ENCODE results near the gene EXOC6. TPM values are rescaled to one million over a fixed set of nuclear protein-coding genes. Genes with fewer than 3 reads are reported as not detected.

The EXOC6 gene
- total RNA-seq, 1 experiment from 2014 or later, result 12.9 TPM

DNA sequence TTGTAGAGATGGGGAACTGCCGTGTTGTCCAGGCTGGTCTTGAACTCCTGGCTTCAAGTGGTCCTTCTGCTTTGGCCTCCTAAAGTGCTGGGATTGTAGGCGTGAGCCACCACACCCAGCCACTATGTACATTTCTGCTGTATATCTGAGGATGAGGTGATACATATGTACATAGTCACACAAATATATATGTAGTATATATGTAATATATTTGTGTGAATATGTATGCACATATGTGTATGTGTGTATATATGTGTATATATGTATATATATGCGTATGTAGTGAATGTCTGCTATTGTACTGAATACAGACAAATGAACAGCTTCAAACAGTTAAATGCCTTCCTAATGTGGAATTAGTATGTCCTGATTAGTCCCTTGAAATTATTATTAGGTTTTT, 70.3 kb downstream of the EXOC6 start:
- Histone ChIP-seq H4K20me1 (ENCODE audit: insufficient read depth) (no peaks in the 10 kb centered on the region), H3K4me3 (replicated peaks in 1 of 2; ENCODE audit: low read depth in 1 of 2, low read length in 2 of 2) (no peak overlapping the region), H3K79me2 (ENCODE audit: insufficient read depth, low read length) (no peaks in the 10 kb centered on the region), H3K27ac (ENCODE audit: low read depth, low read length) (no peak overlapping the region), H3K36me3 (ENCODE audit: control insufficient read depth in 1 of 2, insufficient read depth in 2 of 2, low read length in 2 of 2) (no peaks in the 10 kb centered on the region), H3K27me3 (ENCODE audit: insufficient read depth, low read length) (no peaks in the 10 kb centered on the region), H3K4me2 (ENCODE audit: low read length) (no peak overlapping the region), H3K9me3 (ENCODE audit: control insufficient read depth in 1 of 2, insufficient read depth in 1 of 2, low read depth in 1 of 2, low read length in 2 of 2) (peaks cover 5 to 9% of the 10 kb centered on the region in 2 experiments; a peak in 2 of 4 replicates), H2AFZ (ENCODE audit: low read depth, low read length, poor library complexity, severe bottlenecking) (no peak overlapping the region), H3K9ac (ENCODE audit: low read length) (no peak overlapping the region), H3K9me2 (ENCODE audit: insufficient read depth) (no peaks in the 10 kb centered on the region), H3K4me1 (ENCODE audit: control insufficient read depth in 1 of 2, insufficient read depth in 2 of 2, low read length in 2 of 2) (no peaks in the 10 kb centered on the region)
- DNase-seq (ENCODE audit: low read depth, low spot score) (no peak), ATAC-seq (no peak)
- POLR2A ChIA-PET, result interaction anchor here (0.9 kb wide), 1 partner anchor 18 kb away, joined by 3 read pairs; no protein-coding TSS in a partner anchor
- TF ChIP-seq, protein P1, sequence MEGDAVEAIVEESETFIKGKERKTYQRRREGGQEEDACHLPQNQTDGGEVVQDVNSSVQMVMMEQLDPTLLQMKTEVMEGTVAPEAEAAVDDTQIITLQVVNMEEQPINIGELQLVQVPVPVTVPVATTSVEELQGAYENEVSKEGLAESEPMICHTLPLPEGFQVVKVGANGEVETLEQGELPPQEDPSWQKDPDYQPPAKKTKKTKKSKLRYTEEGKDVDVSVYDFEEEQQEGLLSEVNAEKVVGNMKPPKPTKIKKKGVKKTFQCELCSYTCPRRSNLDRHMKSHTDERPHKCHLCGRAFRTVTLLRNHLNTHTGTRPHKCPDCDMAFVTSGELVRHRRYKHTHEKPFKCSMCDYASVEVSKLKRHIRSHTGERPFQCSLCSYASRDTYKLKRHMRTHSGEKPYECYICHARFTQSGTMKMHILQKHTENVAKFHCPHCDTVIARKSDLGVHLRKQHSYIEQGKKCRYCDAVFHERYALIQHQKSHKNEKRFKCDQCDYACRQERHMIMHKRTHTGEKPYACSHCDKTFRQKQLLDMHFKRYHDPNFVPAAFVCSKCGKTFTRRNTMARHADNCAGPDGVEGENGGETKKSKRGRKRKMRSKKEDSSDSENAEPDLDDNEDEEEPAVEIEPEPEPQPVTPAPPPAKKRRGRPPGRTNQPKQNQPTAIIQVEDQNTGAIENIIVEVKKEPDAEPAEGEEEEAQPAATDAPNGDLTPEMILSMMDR (IDR thresholded peaks at IDR 0.05 in 2 of 3, conservative IDR thresholded peaks at IDR 0.05 in 1 of 3; ENCODE audit: borderline replicate concordance in 1 of 3, insufficient read depth in 1 of 3, low read depth in 2 of 3, low read length in 2 of 3), result no peak
- no peak for TF ChIP-seq EZH2phosphoT487 (IDR thresholded peaks at IDR 0.05; ENCODE audit: borderline replicate concordance)
- no peak for TF ChIP-seq CEBPB (IDR thresholded peaks at IDR 0.05; ENCODE audit: low read depth)
- TF ChIP-seq SRF (IDR thresholded peaks at IDR 0.05; ENCODE audit: low read depth), result no peak
- TF ChIP-seq JUND (IDR thresholded peaks at IDR 0.05), result no peak
- TF ChIP-seq ZFX (IDR thresholded peaks at IDR 0.05), result no peak
- TF ChIP-seq, protein P2, sequence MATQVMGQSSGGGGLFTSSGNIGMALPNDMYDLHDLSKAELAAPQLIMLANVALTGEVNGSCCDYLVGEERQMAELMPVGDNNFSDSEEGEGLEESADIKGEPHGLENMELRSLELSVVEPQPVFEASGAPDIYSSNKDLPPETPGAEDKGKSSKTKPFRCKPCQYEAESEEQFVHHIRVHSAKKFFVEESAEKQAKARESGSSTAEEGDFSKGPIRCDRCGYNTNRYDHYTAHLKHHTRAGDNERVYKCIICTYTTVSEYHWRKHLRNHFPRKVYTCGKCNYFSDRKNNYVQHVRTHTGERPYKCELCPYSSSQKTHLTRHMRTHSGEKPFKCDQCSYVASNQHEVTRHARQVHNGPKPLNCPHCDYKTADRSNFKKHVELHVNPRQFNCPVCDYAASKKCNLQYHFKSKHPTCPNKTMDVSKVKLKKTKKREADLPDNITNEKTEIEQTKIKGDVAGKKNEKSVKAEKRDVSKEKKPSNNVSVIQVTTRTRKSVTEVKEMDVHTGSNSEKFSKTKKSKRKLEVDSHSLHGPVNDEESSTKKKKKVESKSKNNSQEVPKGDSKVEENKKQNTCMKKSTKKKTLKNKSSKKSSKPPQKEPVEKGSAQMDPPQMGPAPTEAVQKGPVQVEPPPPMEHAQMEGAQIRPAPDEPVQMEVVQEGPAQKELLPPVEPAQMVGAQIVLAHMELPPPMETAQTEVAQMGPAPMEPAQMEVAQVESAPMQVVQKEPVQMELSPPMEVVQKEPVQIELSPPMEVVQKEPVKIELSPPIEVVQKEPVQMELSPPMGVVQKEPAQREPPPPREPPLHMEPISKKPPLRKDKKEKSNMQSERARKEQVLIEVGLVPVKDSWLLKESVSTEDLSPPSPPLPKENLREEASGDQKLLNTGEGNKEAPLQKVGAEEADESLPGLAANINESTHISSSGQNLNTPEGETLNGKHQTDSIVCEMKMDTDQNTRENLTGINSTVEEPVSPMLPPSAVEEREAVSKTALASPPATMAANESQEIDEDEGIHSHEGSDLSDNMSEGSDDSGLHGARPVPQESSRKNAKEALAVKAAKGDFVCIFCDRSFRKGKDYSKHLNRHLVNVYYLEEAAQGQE (IDR thresholded peaks at IDR 0.05; ENCODE audit: low read depth), result no peak
- TF ChIP-seq RAD21 (IDR thresholded peaks at IDR 0.05; ENCODE audit: low read depth), result no peak
- no peak for TF ChIP-seq ELF1 (IDR thresholded peaks at IDR 0.05; ENCODE audit: borderline replicate concordance, low read depth)
- TF ChIP-seq ZNF274 (IDR thresholded peaks at IDR 0.05; ENCODE audit: low read depth, low read length), result no peak
- TF ChIP-seq TCF7L2 (IDR thresholded peaks at IDR 0.05; ENCODE audit: borderline replicate concordance, extremely low read depth, insufficient read depth, insufficient read length), result no peak
- no peak for TF ChIP-seq YY1 (IDR thresholded peaks at IDR 0.05; ENCODE audit: extremely low read depth, insufficient replicate concordance, low read depth, low read length)
- TF ChIP-seq, protein P3, sequence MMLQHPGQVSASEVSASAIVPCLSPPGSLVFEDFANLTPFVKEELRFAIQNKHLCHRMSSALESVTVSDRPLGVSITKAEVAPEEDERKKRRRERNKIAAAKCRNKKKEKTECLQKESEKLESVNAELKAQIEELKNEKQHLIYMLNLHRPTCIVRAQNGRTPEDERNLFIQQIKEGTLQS (IDR thresholded peaks at IDR 0.05), result no peak
- no peak for TF ChIP-seq CBX3 (IDR thresholded peaks at IDR 0.05; ENCODE audit: low read depth)
- TF ChIP-seq POLR2AphosphoS5 (IDR thresholded peaks at IDR 0.05; ENCODE audit: low read depth, low read length), result no peak
- TF ChIP-seq EGR1 (IDR thresholded peaks at IDR 0.05; ENCODE audit: low read depth), result no peak
- no peak for TF ChIP-seq POLR2A (IDR thresholded peaks at IDR 0.05; ENCODE audit: borderline replicate concordance, extremely low read depth, insufficient read depth, insufficient read length)
- intact Hi-C loops (cut with micrococcal nuclease), result no loop called here
- RAD21 ChIA-PET (ENCODE audit: low non-redundant PET in 1 of 2, low total read pairs in 2 of 2, uncharacterized antibody in 2 of 2, unreplicated experiment in 2 of 2), result no interaction called here
- BruUV-seq (replicated peaks), result no TSS peak
- CTCF ChIA-PET, result interaction anchor here (1.0 kb wide), 1 partner anchor 47 kb away, joined by 3 read pairs; no protein-coding TSS in a partner anchor
